H1 (cell line): ENCODE results near the gene MUC13. TPM values are rescaled to one million over a fixed set of nuclear protein-coding genes. Genes with fewer than 3 reads are reported as not detected.

ENCODE experiments used
- CHD1 ChIP-seq: IDR thresholded peaks from 2 replicates; pipeline ENCODE4 v1.6.1; 2012; ENCODE audit warnings: low read depth, low read length, improper control_type of control experiment
- EZH2 ChIP-seq: fragments of 200-600 bp; sonication (generic); IDR thresholded peaks from 2 replicates; pipeline ENCODE4 v1.7.1; 2012; ENCODE audit warnings: low read depth, mild to moderate bottlenecking, moderate library complexity, low read length, inconsistent platforms; ENCODE audit not compliant: severe bottlenecking
- GTF2F1 ChIP-seq: IDR thresholded peaks from 2 replicates; pipeline ENCODE4 v1.6.1; 2012; ENCODE audit warnings: low read depth, low read length, improper control_type of control experiment, borderline replicate concordance
- HDAC2 ChIP-seq, 2 experiments: fragments of 300-600 bp in 1 of 2; sonication (generic) in 1 of 2; IDR thresholded peaks; 2 replicates each; pipeline ENCODE4 v1.6.1; 2011 to 2012; ENCODE audit warnings: low read depth in 2 of 2, low read length in 2 of 2, mild to moderate bottlenecking in 2 of 2, moderate library complexity in 2 of 2, borderline replicate concordance in 1 of 2, inconsistent platforms in 1 of 2
- KDM1A ChIP-seq: fragments of 200-600, 300-600 bp; sonication (generic); IDR thresholded peaks from 2 replicates; pipeline ENCODE4 v1.7.1; 2016; ENCODE audit warnings: mild to moderate bottlenecking, low read length, borderline replicate concordance
- KDM4A ChIP-seq: IDR thresholded peaks from one replicate; pipeline ENCODE4 v1.7.1; 2012; ENCODE audit warnings: low read depth, mild to moderate bottlenecking, moderate library complexity, low read length, inconsistent platforms; ENCODE audit not compliant: severe bottlenecking
- POLR2AphosphoS5 ChIP-seq: IDR thresholded peaks from 2 replicates; pipeline ENCODE4 v1.6.1; 2011; ENCODE audit warnings: low read depth, low read length
- POU5F1 ChIP-seq: IDR thresholded peaks from 2 replicates; pipeline ENCODE4 v1.6.1; 2011; ENCODE audit warnings: low read depth, mild to moderate bottlenecking, low read length, moderate library complexity
- RAD21 ChIP-seq, 2 experiments: IDR thresholded peaks in 1 of 2; conservative IDR thresholded peaks in 1 of 2; 2 replicates each; pipeline ENCODE4 v1.6.1; 2011; ENCODE audit warnings: low read depth in 2 of 2, low read length in 2 of 2, improper control_type of control experiment in 1 of 2, inconsistent platforms in 1 of 2, mild to moderate bottlenecking in 1 of 2, moderate library complexity in 1 of 2
- RBBP5 ChIP-seq: IDR thresholded peaks from 2 replicates; pipeline ENCODE4 v1.7.1; 2012; ENCODE audit warnings: low read depth, mild to moderate bottlenecking, inconsistent platforms, low read length, moderate library complexity, borderline replicate concordance
- RXRA ChIP-seq: IDR thresholded peaks from 2 replicates; pipeline ENCODE4 v1.6.1; 2011; ENCODE audit warnings: low read depth, mild to moderate bottlenecking, low read length, moderate library complexity; ENCODE audit not compliant: insufficient read depth
- SIN3A ChIP-seq, 2 experiments: IDR thresholded peaks in 1 of 2; conservative IDR thresholded peaks in 1 of 2; 2 replicates each; pipeline ENCODE4 v1.6.1; 2011 to 2012; ENCODE audit warnings: low read length in 2 of 2, improper control_type of control experiment in 1 of 2, low read depth in 1 of 2, mild to moderate bottlenecking in 1 of 2
- TAF7 ChIP-seq: optimal IDR thresholded peaks from 2 replicates; pipeline ENCODE3; 2011; ENCODE audit warnings: low read depth, mild to moderate bottlenecking, inconsistent platforms, low read length, moderate library complexity, borderline replicate concordance
- TBP ChIP-seq: IDR thresholded peaks from 2 replicates; pipeline ENCODE4 v1.6.1; 2011; ENCODE audit warnings: low read depth, low read length, improper control_type of control experiment
- polyA plus RNA-seq, 7 experiments: library from polyadenylated mRNA; depleted of rRNA in 3 of 7; stranded (reverse) in 5 of 7; unstranded in 2 of 7; fragments of >200 nt in 5 of 7; fragments of 200-250 nt in 2 of 7; gene quantifications; 1 replicate in 5 of 7; 2 replicates in 1 of 7; 4 replicates in 1 of 7; pipeline versions ENCODE4 v1.2.1 to v1.2.3, GENCODE V29; 2011 to 2013; ENCODE audit warnings: missing spikeins in 2 of 7, mixed read lengths in 2 of 7
- total RNA-seq: library from RNA; stranded (reverse); fragmentation: NEBNext Ultra II Directional; extraction: Animal tissue kit (Norgen Biotek cat#: 25700); gene quantifications from 2 replicates; pipeline ENCODE4 v1.2.1, GENCODE V29; 2021

MUC13 gene
- total and polyA plus RNA-seq, 2 of the 8 experiments (the other 6 are each of a cell fraction or from before 2014, with no cell fraction given), result not detected

DNA sequence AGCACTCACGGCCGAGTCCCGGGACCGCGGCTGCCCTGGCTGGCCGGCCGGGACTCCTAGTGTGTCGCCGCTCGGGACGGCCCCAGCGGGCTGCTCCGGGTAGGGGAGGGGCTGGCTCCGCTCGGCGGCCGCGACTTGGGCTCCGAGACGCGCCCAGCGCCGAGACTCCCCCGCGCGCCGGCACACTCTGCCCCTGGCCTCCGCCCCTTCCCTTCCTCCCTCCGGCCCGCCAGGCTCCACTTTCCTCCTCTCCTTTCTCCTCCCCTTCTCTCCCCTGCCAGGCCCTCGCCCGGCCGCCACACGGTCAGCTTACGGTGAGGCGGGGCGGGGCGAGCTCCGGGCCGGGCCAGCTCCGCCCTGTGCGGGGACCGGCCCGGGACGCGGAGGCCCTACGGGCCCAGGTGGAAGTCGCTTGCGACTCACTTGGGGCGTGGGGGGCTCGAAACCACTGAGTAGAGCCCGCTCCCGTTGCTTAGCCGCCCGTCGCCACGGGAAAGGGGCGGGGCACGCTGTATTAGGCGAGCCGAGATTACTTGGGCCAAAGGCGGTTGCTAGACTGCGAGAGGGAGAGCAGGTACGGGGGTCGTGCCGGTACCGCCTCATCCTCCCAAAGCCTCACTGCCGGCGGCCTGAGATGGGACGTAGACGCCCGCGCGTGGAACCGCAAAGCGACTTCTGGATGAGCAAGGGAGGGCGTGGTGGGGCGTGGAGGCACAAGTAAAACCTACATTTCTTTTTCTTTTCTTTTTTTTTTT, 47.2 kb downstream of the MUC13 start, which contains the start of gene ITGB5 (continued):
- no peak for TF ChIP-seq EZH2
- TF ChIP-seq KDM1A, result no peak
- no peak for TF ChIP-seq POU5F1
- TF ChIP-seq TBP, result peak; percentile 95
- TF ChIP-seq TAF7, result peak; percentile 79
- 0 out of 4 replicates have a peak, but pooled peaks of 1 of the 2 experiments have one; percentile 36 for TF ChIP-seq SIN3A (conservative IDR thresholded peaks at IDR 0.05 in 1 of 2, IDR thresholded peaks at IDR 0.05 in 1 of 2; ENCODE audit: low read depth in 1 of 2, low read length in 2 of 2)
- TF ChIP-seq RAD21 (IDR thresholded peaks at IDR 0.05 in 1 of 2, conservative IDR thresholded peaks at IDR 0.05 in 1 of 2; ENCODE audit: low read depth in 2 of 2, low read length in 2 of 2), result 0 out of 4 replicates have a peak, but pooled peaks of 1 of the 2 experiments have one; percentile 0
- no peak for TF ChIP-seq KDM4A
- no peak for TF ChIP-seq RXRA
- peak; percentile 33 for TF ChIP-seq POLR2AphosphoS5
- peak; percentile 44; the same call in 1 of the 2 replicates for TF ChIP-seq RBBP5
- peak in 1 of 2 experiments; percentile 71; a peak in 2 of 4 replicates for TF ChIP-seq HDAC2 (IDR thresholded peaks at IDR 0.05; ENCODE audit: borderline replicate concordance in 1 of 2, low read depth in 2 of 2, low read length in 2 of 2)
- no peak for TF ChIP-seq GTF2F1
- no peak for TF ChIP-seq CHD1
